Esophagus (tissue), 2 donors: ENCODE results near the gene RPA1. TPM values are rescaled to one million over a fixed set of nuclear protein-coding genes. Genes with fewer than 3 reads are reported as not detected.

Source experiments
- H3K27ac ChIP-seq, 2 donors: one replicate each; pipeline ENCODE4 v1.5.1; 2013; ENCODE audit warnings: low read depth in 2 of 2, mild to moderate bottlenecking in 2 of 2, inconsistent platforms in 1 of 2, low read length in 1 of 2, moderate library complexity in 1 of 2
- H3K27me3 ChIP-seq, 2 donors: one replicate each; pipeline ENCODE4 v1.6.1; 2013; ENCODE audit warnings: low read length in 2 of 2, control low read depth in 1 of 2, mild to moderate bottlenecking in 1 of 2; ENCODE audit not compliant: insufficient read depth in 2 of 2, control insufficient read depth in 1 of 2
- H3K36me3 ChIP-seq, 2 donors: one replicate each; pipeline ENCODE4 v1.6.1; 2013; ENCODE audit warnings: low read length in 1 of 2; ENCODE audit not compliant: control insufficient read depth in 2 of 2, insufficient read depth in 2 of 2
- H3K4me1 ChIP-seq, 2 donors: one replicate each; pipeline ENCODE4 v1.6.1; 2013; ENCODE audit warnings: low read length in 1 of 2; ENCODE audit not compliant: control insufficient read depth in 2 of 2, insufficient read depth in 2 of 2
- H3K4me3 ChIP-seq, 2 donors: one replicate each; pipeline ENCODE4 v1.5.1; 2013; ENCODE audit warnings: low read length in 2 of 2, mild to moderate bottlenecking in 2 of 2, low read depth in 1 of 2, moderate library complexity in 1 of 2
- H3K9me3 ChIP-seq, 2 donors: one replicate each; pipeline ENCODE4 v1.6.1; 2013; ENCODE audit warnings: mild to moderate bottlenecking in 2 of 2, low read depth in 1 of 2, low read length in 1 of 2, moderate library complexity in 1 of 2; ENCODE audit not compliant: control insufficient read depth in 2 of 2, insufficient read depth in 1 of 2
- WGBS, 2 donors: extraction: QIAGEN DNeasy Blood & Tissue Kit; methylation state at CpG; one replicate each; pipeline ENCODE4 v1.1.7; 2013; 5-methylcytosine and 5-hydroxymethylcytosine counted together
- polyA plus RNA-seq, 2 donors: library from polyadenylated mRNA; stranded (reverse); fragments of 200-250 nt; gene quantifications; one replicate each; pipeline ENCODE4 v1.2.3, GENCODE V29; 2013
- donor health status: healthy with polysubstance abuse.
- donor health status: Bipolar disorder and iron deficiency.

The RPA1 gene
- polyA plus RNA-seq, 2 donors, result 8.6 to 33.7 TPM

- Histone ChIP-seq H3K27me3 (no peaks in the 10 kb centered on the region), H3K36me3 (peaks cover 10 to 19% of the 10 kb centered on the region in 2 donors), H3K4me1 (no peaks in the 10 kb centered on the region), H3K9me3 (no peaks in the 10 kb centered on the region), H3K4me3 (no peak overlapping the region), H3K27ac (no peak overlapping the region)
- WGBS, 2 donors, result 90 to 93% methylated on average over 8 of the region's 8 CpGs
Observed at GRCh38 chr17:1899403-1900000, 69.7 kb downstream of the RPA1 start.

- Histone ChIP-seq H3K27me3 (no peaks in the 10 kb centered on the region), H3K4me1 (peaks cover 2 to 3% of the 10 kb centered on the region in 2 donors), H3K27ac (no peak overlapping the region), H3K36me3 (no peaks in the 10 kb centered on the region), H3K4me3 (no peak overlapping the region), H3K9me3 (no peaks in the 10 kb centered on the region)
- WGBS, 2 donors, result 65 to 71% methylated on average over 17 of the region's 17 CpGs
Observed at GRCh38 chr17:1904273-1905182, 74.7 kb downstream of the RPA1 start.

- peaks cover 2 to 3% of the 10 kb centered on the region in 2 donors for H3K4me1 ChIP-seq
- H3K27me3 ChIP-seq, result no peaks in the 10 kb centered on the region
- no peak overlapping the region for H3K4me3 ChIP-seq
- H3K9me3 ChIP-seq, result no peaks in the 10 kb centered on the region
- WGBS, 2 donors, result 24 to 28% methylated on average over 25 of the region's 25 CpGs
- H3K27ac ChIP-seq, result no peak overlapping the region
- no peaks in the 10 kb centered on the region for H3K36me3 ChIP-seq
Observed at GRCh38 chr17:1905190-1905913, 75.5 kb downstream of the RPA1 start.

- Histone ChIP-seq H3K9me3 (no peaks in the 10 kb centered on the region), H3K4me1 (peaks cover 2 to 3% of the 10 kb centered on the region in 2 donors), H3K36me3 (no peaks in the 10 kb centered on the region), H3K4me3 (no peak overlapping the region), H3K27me3 (no peaks in the 10 kb centered on the region), H3K27ac (no peak overlapping the region)
- 45 to 55% methylated on average over 8 of the region's 8 CpGs for WGBS, 2 donors
Observed at GRCh38 chr17:1906662-1907101, 76.9 kb downstream of the RPA1 start.

- WGBS, 2 donors, result 66 to 75% methylated on average over 17 of the region's 17 CpGs
- Histone ChIP-seq H3K4me1 (peaks cover 2 to 3% of the 10 kb centered on the region in 2 donors), H3K36me3 (no peaks in the 10 kb centered on the region), H3K27me3 (no peaks in the 10 kb centered on the region), H3K9me3 (no peaks in the 10 kb centered on the region), H3K4me3 (no peak overlapping the region), H3K27ac (no peak overlapping the region)
Observed at GRCh38 chr17:1907216-1907631, 77.4 kb downstream of the RPA1 start.

GRCh38 chr17:1907909-1908698 lies 78.3 kb downstream of the RPA1 start:
- H3K4me3 ChIP-seq, result peak overlapping the region in 1 of 2 donors; percentile 9
- H3K27me3 ChIP-seq, result no peaks in the 10 kb centered on the region
- 6% methylated on average over 49 of the region's 49 CpGs for WGBS, 2 donors

GRCh38 chr17:1908699-1909309 lies 79.0 kb downstream of the RPA1 start:
- WGBS, 2 donors, result 4 to 6% methylated on average over 22 of the region's 22 CpGs
- H3K4me1 ChIP-seq, result peaks cover 2 to 3% of the 10 kb centered on the region in 2 donors
- peak overlapping the region in 1 of 2 donors; percentile 9 for H3K4me3 ChIP-seq

More at GRCh38 chr17:1907909-1908698, 78.3 kb downstream of the RPA1 start:
- Histone ChIP-seq H3K36me3 (no peaks in the 10 kb centered on the region), H3K27ac (no peak overlapping the region), H3K9me3 (no peaks in the 10 kb centered on the region), H3K4me1 (peaks cover 2 to 3% of the 10 kb centered on the region in 2 donors)

DNA sequence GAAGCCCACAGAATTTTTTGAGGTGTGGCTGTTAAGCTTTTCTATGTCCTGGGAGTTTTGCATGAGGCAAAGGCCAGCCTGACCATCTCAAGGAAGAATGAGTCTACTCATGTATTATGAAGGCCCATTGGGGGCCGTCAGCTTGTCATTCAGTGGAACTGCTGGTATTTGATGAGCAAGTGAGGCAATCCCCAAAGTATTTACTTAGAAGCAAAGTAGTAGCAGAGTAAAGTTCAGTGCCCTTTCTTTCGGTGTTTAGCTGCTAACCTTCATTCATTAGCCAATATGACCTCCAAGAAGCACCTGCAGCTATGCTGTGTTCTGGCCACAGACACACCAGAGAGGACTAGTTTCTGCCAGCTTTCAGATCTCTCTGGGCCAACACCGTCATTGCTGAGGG lies 80.2 kb downstream of the RPA1 start:
- Histone ChIP-seq H3K36me3 (no peaks in the 10 kb centered on the region), H3K27ac (no peak overlapping the region), H3K4me1 (peaks cover 2 to 3% of the 10 kb centered on the region in 2 donors), H3K4me3 (no peak overlapping the region), H3K9me3 (no peaks in the 10 kb centered on the region), H3K27me3 (no peaks in the 10 kb centered on the region)
- 73 to 76% methylated on average over 3 of the region's 3 CpGs for WGBS, 2 donors

More at GRCh38 chr17:1908699-1909309, 79.0 kb downstream of the RPA1 start:
- Histone ChIP-seq H3K27me3 (no peaks in the 10 kb centered on the region), H3K9me3 (no peaks in the 10 kb centered on the region), H3K27ac (no peak overlapping the region), H3K36me3 (no peaks in the 10 kb centered on the region)
